ENCODE results near the gene GRAMD1A. TPM values are rescaled to one million over a fixed set of nuclear protein-coding genes. Genes with fewer than 3 reads are reported as not detected.

GRAMD1A gene
- total RNA-seq, 3 donors from 2014 or later (not counting 1 experiment from before 2014, with no cell fraction given): 57.6 to 80.3 (median 66.6) TPM

GRCh38 chr19:35065574-35065973, 65.5 kb downstream of the GRAMD1A start:
- no peak overlapping the region for H3K4me3 Mint-ChIP-seq
- intact Hi-C loops (cut with micrococcal nuclease): loop anchor here (5.0 kb wide), 1 partner anchor 152 kb away; no protein-coding TSS in a partner anchor

GRCh38 chr19:35066121-35066520, 66.0 kb downstream of the GRAMD1A start:
- Mint-ChIP-seq H3K27ac (no peak overlapping the region), H3K4me1 (peaks cover 0 to 5% of the 10 kb centered on the region in 2 donors), H3K9me3 (no peaks in the 10 kb centered on the region), H3K36me3 (no peaks in the 10 kb centered on the region), H3K4me3 (no peak overlapping the region), H3K27me3 (ENCODE audit: low read depth in 2 of 2) (peaks cover 0 to 4% of the 10 kb centered on the region in 2 donors)
- ATAC-seq (no peak), DNase-seq (no peak)
- H3K4me3 ChIP-seq (ENCODE audit: low read length): no peak overlapping the region
- no peaks in the 10 kb centered on the region for H3K27me3 ChIP-seq (ENCODE audit: control insufficient read depth, insufficient read depth, low read length)
- no peak overlapping the region for H3K27ac ChIP-seq (ENCODE audit: low read length)
- 96% methylated on average over 14 of the region's 15 CpGs for WGBS (ENCODE audit: insufficient coverage)
- peaks cover 7% of the 10 kb centered on the region for H3K9me3 ChIP-seq (ENCODE audit: control insufficient read depth, insufficient read depth, low read length)
- no peak for TF ChIP-seq CTCF (IDR thresholded peaks at IDR 0.05)
- H3K4me1 ChIP-seq (ENCODE audit: control insufficient read depth, insufficient read depth, low read length): peaks cover 6% of the 10 kb centered on the region
- intact Hi-C loops (cut with micrococcal nuclease): loop anchor here (5.0 kb wide), 1 partner anchor 151 kb away; no protein-coding TSS in a partner anchor
- no peaks in the 10 kb centered on the region for H3K36me3 ChIP-seq (ENCODE audit: control insufficient read depth, insufficient read depth, low read length)

More at GRCh38 chr19:35065574-35065973, 65.5 kb downstream of the GRAMD1A start:
- DNase-seq (no peak), ATAC-seq (no peak)
- Mint-ChIP-seq H3K27ac (no peak overlapping the region), H3K27me3 (ENCODE audit: low read depth in 2 of 2) (peaks cover 0 to 4% of the 10 kb centered on the region in 2 donors), H3K9me3 (no peaks in the 10 kb centered on the region), H3K4me1 (peaks cover 0 to 5% of the 10 kb centered on the region in 2 donors), H3K36me3 (no peaks in the 10 kb centered on the region)
- Histone ChIP-seq H3K36me3 (ENCODE audit: control insufficient read depth, insufficient read depth, low read length) (no peaks in the 10 kb centered on the region), H3K27ac (ENCODE audit: low read length) (no peak overlapping the region), H3K27me3 (ENCODE audit: control insufficient read depth, insufficient read depth, low read length) (no peaks in the 10 kb centered on the region), H3K4me1 (ENCODE audit: control insufficient read depth, insufficient read depth, low read length) (peaks cover 6% of the 10 kb centered on the region), H3K9me3 (ENCODE audit: control insufficient read depth, insufficient read depth, low read length) (peaks cover 5% of the 10 kb centered on the region), H3K4me3 (ENCODE audit: low read length) (no peak overlapping the region)
- TF ChIP-seq CTCF (IDR thresholded peaks at IDR 0.05): no peak
- 92% methylated on average over 10 of the region's 10 CpGs for WGBS (ENCODE audit: insufficient coverage)

GRCh38 chr19:35066691-35067563, 66.8 kb downstream of the GRAMD1A start:
- H3K27ac Mint-ChIP-seq: no peak overlapping the region
- ATAC-seq: peak; percentile 84 to 94 (median 94)

More at GRCh38 chr19:35066691-35067563, 66.8 kb downstream of the GRAMD1A start:
- Histone ChIP-seq H3K9me3 (ENCODE audit: control insufficient read depth, insufficient read depth, low read length) (peaks cover 7% of the 10 kb centered on the region), H3K4me1 (ENCODE audit: control insufficient read depth, insufficient read depth, low read length) (peaks cover 6% of the 10 kb centered on the region), H3K27me3 (ENCODE audit: control insufficient read depth, insufficient read depth, low read length) (no peaks in the 10 kb centered on the region), H3K4me3 (ENCODE audit: low read length) (no peak overlapping the region), H3K36me3 (ENCODE audit: control insufficient read depth, insufficient read depth, low read length) (no peaks in the 10 kb centered on the region), H3K27ac (ENCODE audit: low read length) (no peak overlapping the region)
- no peaks in the 10 kb centered on the region for H3K36me3 Mint-ChIP-seq
- peaks cover 0 to 5% of the 10 kb centered on the region in 2 donors for H3K4me1 Mint-ChIP-seq
- H3K27me3 Mint-ChIP-seq (ENCODE audit: low read depth in 2 of 2): peaks cover 0 to 4% of the 10 kb centered on the region in 2 donors
- no peak overlapping the region for H3K4me3 Mint-ChIP-seq
- peak; percentile 89 to 94 for DNase-seq
- TF ChIP-seq CTCF (IDR thresholded peaks at IDR 0.05): peak; percentile 91
- intact Hi-C loops (cut with micrococcal nuclease): loop anchor here (1.0 to 5.0 kb wide), 5 partner anchors 23 to 428 kb away; partner anchors contain the start of gene LGI4
- H3K9me3 Mint-ChIP-seq: no peaks in the 10 kb centered on the region
- 13% methylated on average over 13 of the region's 14 CpGs for WGBS (ENCODE audit: insufficient coverage)
